Measurements from ENCODE around the gene SMIM10.

SMIM10 gene

GRCh38 chrX:134982748-134983147 lies 8.0 kb upstream of the SMIM10 start:
- H3K36me3 ChIP-seq (ENCODE audit: control insufficient read depth in 1 of 2, insufficient read depth in 2 of 2, low read length in 2 of 2): no peaks in the 10 kb centered on the region
- H3K9me3 ChIP-seq (ENCODE audit: control insufficient read depth in 1 of 2, low read length in 2 of 2): no peaks in the 10 kb centered on the region
- no peak overlapping the region for H3K4me3 ChIP-seq (ENCODE audit: low read depth in 1 of 2, low read length in 2 of 2)
- no peaks in the 10 kb centered on the region for H3K27me3 ChIP-seq (ENCODE audit: low read depth, low read length)
- H3K27ac ChIP-seq (ENCODE audit: low read length): no peak overlapping the region
- no peaks in the 10 kb centered on the region for H3K4me1 ChIP-seq (ENCODE audit: control insufficient read depth in 1 of 2, insufficient read depth in 2 of 2, low read length in 2 of 2)

- H3K4me1 ChIP-seq (ENCODE audit: control insufficient read depth in 1 of 2, insufficient read depth in 2 of 2, low read length in 2 of 2): no peaks in the 10 kb centered on the region
- H3K27me3 ChIP-seq (ENCODE audit: low read depth, low read length): no peaks in the 10 kb centered on the region
- no peaks in the 10 kb centered on the region for H3K9me3 ChIP-seq (ENCODE audit: control insufficient read depth in 1 of 2, low read length in 2 of 2)
- no peak overlapping the region for H3K4me3 ChIP-seq (ENCODE audit: low read depth in 1 of 2, low read length in 2 of 2)
- no peak overlapping the region for H3K27ac ChIP-seq (ENCODE audit: low read length)
- no peaks in the 10 kb centered on the region for H3K36me3 ChIP-seq (ENCODE audit: control insufficient read depth in 1 of 2, insufficient read depth in 2 of 2, low read length in 2 of 2)
Observed at GRCh38 chrX:134985479-134985878, 5.3 kb upstream of the SMIM10 start.

DNA sequence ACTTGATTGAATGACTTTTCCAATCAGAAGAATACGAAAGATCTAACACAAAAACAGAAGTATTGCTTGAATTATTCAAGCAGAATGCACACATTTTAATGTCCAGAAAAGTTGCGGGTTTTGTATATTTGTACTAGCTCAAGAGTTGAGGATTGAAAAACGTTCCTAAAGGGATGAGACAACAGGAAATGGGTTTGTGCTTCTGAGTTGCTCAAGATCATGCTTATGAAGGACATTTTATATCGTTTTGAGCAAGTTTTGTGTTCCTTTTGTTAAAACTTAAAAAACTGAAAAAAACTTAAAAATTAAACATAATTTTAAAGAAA lies 353 bp upstream of the SMIM10 start:
- H3K9me3 ChIP-seq (ENCODE audit: control insufficient read depth in 1 of 2, low read length in 2 of 2): no peaks in the 10 kb centered on the region
- H3K27me3 ChIP-seq (ENCODE audit: low read depth, low read length): no peaks in the 10 kb centered on the region
- H3K36me3 ChIP-seq (ENCODE audit: control insufficient read depth in 1 of 2, insufficient read depth in 2 of 2, low read length in 2 of 2): no peaks in the 10 kb centered on the region
- peaks cover 0 to 5% of the 10 kb centered on the region in 2 donors for H3K4me1 ChIP-seq (ENCODE audit: control insufficient read depth in 1 of 2, insufficient read depth in 2 of 2, low read length in 2 of 2)
- no peak overlapping the region for H3K27ac ChIP-seq (ENCODE audit: low read length)
- H3K4me3 ChIP-seq (ENCODE audit: low read depth in 1 of 2, low read length in 2 of 2): peak overlapping the region in 1 of 2 donors; percentile 58

- Histone ChIP-seq H3K36me3 (ENCODE audit: control insufficient read depth in 1 of 2, insufficient read depth in 2 of 2, low read length in 2 of 2) (no peaks in the 10 kb centered on the region), H3K27me3 (ENCODE audit: low read depth, low read length) (no peaks in the 10 kb centered on the region), H3K4me1 (ENCODE audit: control insufficient read depth in 1 of 2, insufficient read depth in 2 of 2, low read length in 2 of 2) (no peaks in the 10 kb centered on the region), H3K27ac (ENCODE audit: low read length) (no peak overlapping the region), H3K4me3 (ENCODE audit: low read depth in 1 of 2, low read length in 2 of 2) (no peak overlapping the region), H3K9me3 (ENCODE audit: control insufficient read depth in 1 of 2, low read length in 2 of 2) (no peaks in the 10 kb centered on the region)
Observed at GRCh38 chrX:134997646-134998045, 6.9 kb downstream of the SMIM10 start.

DNA sequence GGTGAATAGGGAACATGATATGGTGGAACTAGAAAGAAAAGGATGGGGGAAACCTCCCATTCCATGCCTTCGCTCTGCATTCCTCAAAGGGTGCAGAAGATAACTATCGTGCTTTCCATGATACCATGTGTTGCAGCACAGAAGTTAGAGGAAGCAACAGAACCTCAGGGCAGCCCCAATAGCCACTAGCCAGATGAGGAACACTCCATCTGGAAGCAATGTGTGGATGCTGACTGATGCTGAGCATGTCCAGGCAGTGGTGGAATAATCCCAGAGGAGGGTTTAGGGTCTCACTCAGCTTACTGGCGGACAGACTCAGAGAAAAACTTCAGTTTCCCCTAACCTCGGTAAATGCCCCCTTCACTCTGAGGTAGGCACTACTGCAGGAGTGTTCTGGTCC lies 7.5 kb downstream of the SMIM10 start:
- Histone ChIP-seq H3K36me3 (ENCODE audit: control insufficient read depth in 1 of 2, insufficient read depth in 2 of 2, low read length in 2 of 2) (no peaks in the 10 kb centered on the region), H3K27ac (ENCODE audit: low read length) (no peak overlapping the region), H3K4me3 (ENCODE audit: low read depth in 1 of 2, low read length in 2 of 2) (no peak overlapping the region), H3K9me3 (ENCODE audit: control insufficient read depth in 1 of 2, low read length in 2 of 2) (no peaks in the 10 kb centered on the region), H3K27me3 (ENCODE audit: low read depth, low read length) (no peaks in the 10 kb centered on the region), H3K4me1 (ENCODE audit: control insufficient read depth in 1 of 2, insufficient read depth in 2 of 2, low read length in 2 of 2) (no peaks in the 10 kb centered on the region)

DNA sequence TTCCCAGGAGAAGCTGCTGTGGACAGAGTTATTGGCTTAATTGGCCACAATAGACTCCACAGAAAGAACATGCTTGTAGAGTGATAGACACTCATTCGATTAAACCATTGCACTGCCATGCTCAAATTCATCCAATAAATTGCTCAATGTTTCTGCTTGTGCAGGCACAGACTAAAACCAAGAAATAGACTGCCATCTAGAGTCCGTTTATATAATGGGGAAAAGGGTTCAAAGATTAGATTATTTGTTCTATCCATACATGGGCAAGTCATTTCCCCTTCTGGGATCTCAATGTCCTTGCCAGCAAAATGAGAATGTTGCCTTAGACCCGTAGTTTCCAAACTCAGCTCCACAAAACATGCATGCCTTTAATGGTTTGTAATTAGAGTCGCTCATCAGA lies 8.7 kb downstream of the SMIM10 start:
- no peaks in the 10 kb centered on the region for H3K9me3 ChIP-seq (ENCODE audit: control insufficient read depth in 1 of 2, low read length in 2 of 2)
- H3K4me3 ChIP-seq (ENCODE audit: low read depth in 1 of 2, low read length in 2 of 2): no peak overlapping the region
- H3K27me3 ChIP-seq (ENCODE audit: low read depth, low read length): no peaks in the 10 kb centered on the region
- H3K4me1 ChIP-seq (ENCODE audit: control insufficient read depth in 1 of 2, insufficient read depth in 2 of 2, low read length in 2 of 2): no peaks in the 10 kb centered on the region
- no peak overlapping the region for H3K27ac ChIP-seq (ENCODE audit: low read length)
- H3K36me3 ChIP-seq (ENCODE audit: control insufficient read depth in 1 of 2, insufficient read depth in 2 of 2, low read length in 2 of 2): no peaks in the 10 kb centered on the region

GRCh38 chrX:135000516-135000915 lies 9.7 kb downstream of the SMIM10 start:
- Histone ChIP-seq H3K27me3 (ENCODE audit: low read depth, low read length) (no peaks in the 10 kb centered on the region), H3K36me3 (ENCODE audit: control insufficient read depth in 1 of 2, insufficient read depth in 2 of 2, low read length in 2 of 2) (no peaks in the 10 kb centered on the region), H3K27ac (ENCODE audit: low read length) (no peak overlapping the region), H3K9me3 (ENCODE audit: control insufficient read depth in 1 of 2, low read length in 2 of 2) (no peaks in the 10 kb centered on the region), H3K4me1 (ENCODE audit: control insufficient read depth in 1 of 2, insufficient read depth in 2 of 2, low read length in 2 of 2) (no peaks in the 10 kb centered on the region), H3K4me3 (ENCODE audit: low read depth in 1 of 2, low read length in 2 of 2) (no peak overlapping the region)

- Histone ChIP-seq H3K4me1 (ENCODE audit: control insufficient read depth in 1 of 2, insufficient read depth in 2 of 2, low read length in 2 of 2) (no peaks in the 10 kb centered on the region), H3K27ac (ENCODE audit: low read length) (no peak overlapping the region), H3K27me3 (ENCODE audit: low read depth, low read length) (no peaks in the 10 kb centered on the region), H3K4me3 (ENCODE audit: low read depth in 1 of 2, low read length in 2 of 2) (peak overlapping the region; percentile 51 to 72), H3K36me3 (ENCODE audit: control insufficient read depth in 1 of 2, insufficient read depth in 2 of 2, low read length in 2 of 2) (no peaks in the 10 kb centered on the region), H3K9me3 (ENCODE audit: control insufficient read depth in 1 of 2, low read length in 2 of 2) (no peaks in the 10 kb centered on the region)
Observed at GRCh38 chrX:135003876-135004623, 13.3 kb downstream of the SMIM10 start.

- Histone ChIP-seq H3K36me3 (ENCODE audit: control insufficient read depth in 1 of 2, insufficient read depth in 2 of 2, low read length in 2 of 2) (no peaks in the 10 kb centered on the region), H3K4me3 (ENCODE audit: low read depth in 1 of 2, low read length in 2 of 2) (no peak overlapping the region), H3K27me3 (ENCODE audit: low read depth, low read length) (no peaks in the 10 kb centered on the region), H3K27ac (ENCODE audit: low read length) (no peak overlapping the region), H3K4me1 (ENCODE audit: control insufficient read depth in 1 of 2, insufficient read depth in 2 of 2, low read length in 2 of 2) (no peaks in the 10 kb centered on the region), H3K9me3 (ENCODE audit: control insufficient read depth in 1 of 2, low read length in 2 of 2) (no peaks in the 10 kb centered on the region)
Observed at GRCh38 chrX:135006187-135006586, 15.4 kb downstream of the SMIM10 start.

DNA sequence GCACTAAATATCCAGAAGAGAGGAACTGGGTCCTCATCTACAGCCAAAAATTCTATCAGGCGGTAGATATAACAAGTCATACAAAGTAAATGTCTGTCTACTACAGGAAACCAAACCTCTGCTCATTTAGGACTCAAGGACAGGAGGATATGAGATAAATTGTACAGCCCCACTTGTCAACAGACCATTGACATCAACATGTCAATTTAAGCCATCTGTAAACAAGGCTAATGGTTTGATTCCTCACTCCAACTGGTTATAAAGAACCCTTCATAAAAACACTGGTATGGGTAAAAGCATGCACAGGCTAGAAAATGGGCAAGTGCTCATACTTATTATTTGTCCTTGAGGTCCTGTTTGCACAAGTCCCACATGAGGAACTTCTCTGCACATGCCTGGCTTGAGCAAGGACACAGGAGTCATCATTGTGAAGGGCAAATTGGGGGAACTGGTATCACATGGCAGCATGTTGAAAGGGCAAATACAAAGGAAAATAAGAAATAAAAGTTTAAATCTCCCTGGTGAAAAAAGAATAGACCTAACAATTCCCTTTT lies 18.3 kb downstream of the SMIM10 start:
- H3K9me3 ChIP-seq (ENCODE audit: control insufficient read depth in 1 of 2, low read length in 2 of 2): no peaks in the 10 kb centered on the region
- no peaks in the 10 kb centered on the region for H3K27me3 ChIP-seq (ENCODE audit: low read depth, low read length)
- no peak overlapping the region for H3K4me3 ChIP-seq (ENCODE audit: low read depth in 1 of 2, low read length in 2 of 2)
- no peaks in the 10 kb centered on the region for H3K36me3 ChIP-seq (ENCODE audit: control insufficient read depth in 1 of 2, insufficient read depth in 2 of 2, low read length in 2 of 2)
- no peak overlapping the region for H3K27ac ChIP-seq (ENCODE audit: low read length)
- no peaks in the 10 kb centered on the region for H3K4me1 ChIP-seq (ENCODE audit: control insufficient read depth in 1 of 2, insufficient read depth in 2 of 2, low read length in 2 of 2)

DNA sequence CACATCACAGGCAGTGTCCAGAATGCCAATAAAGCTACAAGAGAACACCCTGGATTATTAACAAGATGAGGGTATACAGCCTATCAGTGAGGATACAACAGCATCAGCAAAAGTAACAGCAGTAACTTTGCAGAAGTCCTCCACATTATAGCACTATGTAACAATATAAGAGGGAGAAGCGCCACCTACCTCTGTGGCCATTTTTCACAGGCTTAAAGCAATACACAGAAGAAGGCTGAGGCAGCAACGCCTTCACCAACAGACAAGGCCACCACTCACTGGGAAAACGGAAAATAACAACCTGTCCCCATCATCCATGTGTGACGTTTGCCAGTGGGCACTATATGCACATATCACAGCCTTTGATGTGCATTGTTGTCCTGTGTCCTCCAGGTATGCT lies 19.0 kb downstream of the SMIM10 start:
- no peaks in the 10 kb centered on the region for H3K27me3 ChIP-seq (ENCODE audit: low read depth, low read length)
- no peak overlapping the region for H3K27ac ChIP-seq (ENCODE audit: low read length)
- H3K4me3 ChIP-seq (ENCODE audit: low read depth in 1 of 2, low read length in 2 of 2): no peak overlapping the region
- no peaks in the 10 kb centered on the region for H3K4me1 ChIP-seq (ENCODE audit: control insufficient read depth in 1 of 2, insufficient read depth in 2 of 2, low read length in 2 of 2)
- no peaks in the 10 kb centered on the region for H3K9me3 ChIP-seq (ENCODE audit: control insufficient read depth in 1 of 2, low read length in 2 of 2)
- H3K36me3 ChIP-seq (ENCODE audit: control insufficient read depth in 1 of 2, insufficient read depth in 2 of 2, low read length in 2 of 2): no peaks in the 10 kb centered on the region

DNA sequence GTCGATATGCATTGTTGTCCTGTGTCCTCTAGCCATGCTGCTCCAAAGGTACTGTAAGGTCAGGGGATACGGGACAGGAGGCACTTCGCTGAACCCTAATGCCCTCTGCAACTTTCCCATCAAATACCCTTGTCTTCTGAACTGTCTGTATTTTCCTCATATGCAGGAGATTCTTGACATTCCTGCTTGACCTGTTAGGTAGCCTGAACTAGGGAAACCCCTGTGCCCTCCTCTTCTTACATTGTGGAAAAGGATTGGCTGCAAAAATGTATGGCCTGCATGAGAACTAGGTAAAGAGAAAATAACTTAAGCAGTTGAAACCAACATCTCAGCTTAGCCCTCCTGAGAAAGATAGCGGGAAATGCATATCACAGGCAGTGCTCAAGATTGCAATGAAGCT lies 20.1 kb downstream of the SMIM10 start:
- Histone ChIP-seq H3K4me1 (ENCODE audit: control insufficient read depth in 1 of 2, insufficient read depth in 2 of 2, low read length in 2 of 2) (no peaks in the 10 kb centered on the region), H3K4me3 (ENCODE audit: low read depth in 1 of 2, low read length in 2 of 2) (no peak overlapping the region), H3K9me3 (ENCODE audit: control insufficient read depth in 1 of 2, low read length in 2 of 2) (no peaks in the 10 kb centered on the region), H3K27me3 (ENCODE audit: low read depth, low read length) (no peaks in the 10 kb centered on the region), H3K36me3 (ENCODE audit: control insufficient read depth in 1 of 2, insufficient read depth in 2 of 2, low read length in 2 of 2) (no peaks in the 10 kb centered on the region), H3K27ac (ENCODE audit: low read length) (no peak overlapping the region)
